ENCODE results near the gene FOXD4. TPM values are rescaled to one million over a fixed set of nuclear protein-coding genes. Genes with fewer than 3 reads are reported as not detected.
"Not testable (repeated sequence)": the region's sequence is repeated elsewhere in the genome, so short reads cannot be mapped to it uniquely, and the experiment has no call there.

The FOXD4 gene
- total RNA-seq = under 1 TPM in 1 of 4 donors, not detected in 3; 0.38 TPM

DNA sequence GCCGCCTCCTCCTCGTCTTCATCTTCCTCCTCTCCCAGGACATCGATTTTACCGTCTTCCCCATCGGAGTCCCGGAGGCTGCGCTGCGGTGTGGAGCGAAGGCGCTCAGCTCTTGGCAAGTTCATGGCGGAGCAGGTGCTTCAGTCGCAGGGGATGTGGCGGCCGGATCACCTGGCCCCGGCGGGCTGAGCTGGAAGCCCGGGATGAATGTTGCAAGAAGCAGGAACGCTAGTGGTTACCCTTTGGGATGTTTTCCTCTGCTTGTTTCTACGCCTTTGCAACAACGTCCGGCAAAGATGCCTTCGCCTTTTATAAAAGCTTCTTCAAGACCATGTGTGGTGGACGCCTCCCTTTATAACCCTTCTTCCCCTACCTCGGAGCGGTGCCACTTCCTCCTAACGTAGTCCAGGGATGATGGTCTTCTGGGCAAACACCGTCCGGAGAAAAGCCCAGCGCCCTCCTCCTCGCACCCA is at the start of gene FOXD4:
TSS of gene FOXD4 (minus strand) at position 423 of the 473 bp plus-strand sequence. CDS start at position 125, 298 bp downstream.
- TF ChIP-seq, protein P1, sequence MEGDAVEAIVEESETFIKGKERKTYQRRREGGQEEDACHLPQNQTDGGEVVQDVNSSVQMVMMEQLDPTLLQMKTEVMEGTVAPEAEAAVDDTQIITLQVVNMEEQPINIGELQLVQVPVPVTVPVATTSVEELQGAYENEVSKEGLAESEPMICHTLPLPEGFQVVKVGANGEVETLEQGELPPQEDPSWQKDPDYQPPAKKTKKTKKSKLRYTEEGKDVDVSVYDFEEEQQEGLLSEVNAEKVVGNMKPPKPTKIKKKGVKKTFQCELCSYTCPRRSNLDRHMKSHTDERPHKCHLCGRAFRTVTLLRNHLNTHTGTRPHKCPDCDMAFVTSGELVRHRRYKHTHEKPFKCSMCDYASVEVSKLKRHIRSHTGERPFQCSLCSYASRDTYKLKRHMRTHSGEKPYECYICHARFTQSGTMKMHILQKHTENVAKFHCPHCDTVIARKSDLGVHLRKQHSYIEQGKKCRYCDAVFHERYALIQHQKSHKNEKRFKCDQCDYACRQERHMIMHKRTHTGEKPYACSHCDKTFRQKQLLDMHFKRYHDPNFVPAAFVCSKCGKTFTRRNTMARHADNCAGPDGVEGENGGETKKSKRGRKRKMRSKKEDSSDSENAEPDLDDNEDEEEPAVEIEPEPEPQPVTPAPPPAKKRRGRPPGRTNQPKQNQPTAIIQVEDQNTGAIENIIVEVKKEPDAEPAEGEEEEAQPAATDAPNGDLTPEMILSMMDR (IDR thresholded peaks at IDR 0.05; ENCODE audit: low read depth) = not testable (repeated sequence)

Other genes starting within 250 kb of the FOXD4 start
- gene WASHC1, start 89.0 kb downstream of the FOXD4 start, total RNA-seq = 1 to 10 TPM; 1.8 to 8.5 (median 5.1) TPM
- 10 to 100 TPM; 27.7 to 40.3 (median 35.6) TPM for gene ZNG1A, start 60.6 kb upstream of the FOXD4 start, total RNA-seq
- 10 to 100 TPM; 22.7 to 49.0 (median 36.7) TPM for gene DOCK8, start 96.4 kb upstream of the FOXD4 start, total RNA-seq